Activated CD4-positive, CD25-positive, alpha-beta regulatory T cell (primary cell): ENCODE results near the gene RIT2.

Experiments used
- DNase-seq, 4 experiments: peaks; one replicate each; lab custom pipeline; 2025; lab: John Stamatoyannopoulos, UW

Gene RIT2

GRCh38 chr18:43081396-43081795 lies 34.1 kb downstream of the RIT2 start:
- DNase-seq, result no peak

GRCh38 chr18:43080671-43081070 lies 34.8 kb downstream of the RIT2 start:
- DNase-seq, result no peak

- no peak for DNase-seq
Observed at GRCh38 chr18:43079422-43079821, 36.1 kb downstream of the RIT2 start.

GRCh38 chr18:43078478-43079092 lies 36.9 kb downstream of the RIT2 start:
- no peak for DNase-seq

- no peak for DNase-seq
Observed at GRCh38 chr18:43077510-43078308, 37.8 kb downstream of the RIT2 start.

GRCh38 chr18:43073771-43074170 lies 41.7 kb downstream of the RIT2 start:
- no peak for DNase-seq

- DNase-seq, result no peak
Observed at GRCh38 chr18:43068781-43069180, 46.7 kb downstream of the RIT2 start.

- DNase-seq, result no peak
Observed at GRCh38 chr18:43067570-43067969, 47.9 kb downstream of the RIT2 start.

- DNase-seq, result no peak
Observed at GRCh38 chr18:43061816-43062215, 53.7 kb downstream of the RIT2 start.

- DNase-seq, result no peak
Observed at GRCh38 chr18:43061318-43061717, 54.2 kb downstream of the RIT2 start.

GRCh38 chr18:43060020-43060419 lies 55.5 kb downstream of the RIT2 start:
- no peak for DNase-seq

GRCh38 chr18:43054815-43055519 lies 60.5 kb downstream of the RIT2 start:
- no peak for DNase-seq

GRCh38 chr18:43049021-43049420 lies 66.5 kb downstream of the RIT2 start:
- no peak for DNase-seq

- no peak for DNase-seq
Observed at GRCh38 chr18:43046322-43046721, 69.2 kb downstream of the RIT2 start.

GRCh38 chr18:43043626-43044025 lies 71.9 kb downstream of the RIT2 start:
- no peak for DNase-seq

GRCh38 chr18:43040281-43040680 lies 75.2 kb downstream of the RIT2 start:
- no peak for DNase-seq

GRCh38 chr18:43034683-43035500 lies 80.6 kb downstream of the RIT2 start:
- no peak for DNase-seq

- no peak for DNase-seq
Observed at GRCh38 chr18:43031169-43031568, 84.3 kb downstream of the RIT2 start.

- DNase-seq, result no peak
Observed at GRCh38 chr18:43029414-43029813, 86.1 kb downstream of the RIT2 start.

GRCh38 chr18:43022874-43023273 lies 92.6 kb downstream of the RIT2 start:
- DNase-seq, result no peak

- no peak for DNase-seq
Observed at GRCh38 chr18:43017622-43018021, 97.9 kb downstream of the RIT2 start.

- no peak for DNase-seq
Observed at GRCh38 chr18:43013486-43013885, 102.0 kb downstream of the RIT2 start.
